ENCODE measurements around the gene MALSU1. TPM values are rescaled to one million over a fixed set of nuclear protein-coding genes. Genes with fewer than 3 reads are reported as not detected.

The MALSU1 gene
- total RNA-seq, 1 donor from 2014 or later = 40.9 TPM

DNA sequence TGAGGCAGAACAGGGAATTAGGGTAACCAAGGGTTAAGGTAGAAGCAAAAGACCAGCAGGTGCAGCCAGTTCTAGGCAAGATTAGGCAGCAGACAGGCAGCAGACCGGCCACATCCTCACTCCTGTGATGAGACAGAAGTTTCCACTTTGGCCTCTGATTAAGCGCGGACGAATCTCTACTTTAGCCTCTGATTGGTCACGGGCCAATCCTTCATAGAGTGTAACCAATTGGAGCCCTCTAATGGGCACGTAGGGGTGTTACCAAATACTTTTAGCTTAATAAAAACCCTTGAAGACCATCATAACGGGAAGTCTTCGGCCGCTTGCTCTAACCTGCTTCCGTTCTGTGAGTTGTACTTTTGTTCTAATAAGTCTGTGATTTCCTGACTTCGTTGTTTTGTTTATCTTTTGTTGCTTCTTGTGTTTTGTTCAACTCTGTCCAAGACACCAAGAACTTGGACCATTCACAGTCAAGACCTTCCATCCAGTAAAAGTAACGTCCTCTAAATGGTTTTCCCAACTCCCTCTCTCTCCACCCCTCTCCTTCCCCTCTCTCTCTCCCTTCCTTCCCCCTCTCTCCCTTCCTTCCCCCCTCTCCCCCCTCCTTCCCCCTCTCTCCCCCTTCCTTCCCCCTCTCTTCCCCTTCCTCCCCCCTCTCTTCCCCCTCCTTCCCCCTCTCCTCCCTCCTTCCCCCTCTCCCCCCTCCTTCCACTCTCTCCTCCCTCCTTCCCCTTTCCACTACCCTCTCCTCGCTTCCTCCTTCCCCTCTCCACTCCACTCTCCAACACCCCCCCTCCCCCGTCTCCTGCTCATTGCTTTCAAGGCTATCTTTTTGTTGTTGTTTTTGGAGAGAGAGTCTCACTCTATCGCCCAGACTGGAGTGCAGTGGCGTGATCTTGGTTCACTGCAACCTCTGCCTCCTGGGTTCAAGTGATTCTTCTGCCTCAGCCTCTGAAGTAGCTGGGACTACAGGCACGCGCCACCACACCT lies 13.2 kb upstream of the MALSU1 start:
- Mint-ChIP-seq H3K36me3 (ENCODE audit: low read depth) (no peaks in the 10 kb centered on the region), H3K4me3 (ENCODE audit: unreplicated experiment) (no peak overlapping the region), H3K27me3 (ENCODE audit: low read depth) (no peaks in the 10 kb centered on the region), H3K4me1 (ENCODE audit: low read depth) (no peaks in the 10 kb centered on the region), H3K9me3 (ENCODE audit: low read depth) (no peaks in the 10 kb centered on the region), H3K27ac (ENCODE audit: unreplicated experiment) (no peak overlapping the region)
- no peak for DNase-seq (ENCODE audit: low spot score)
- TF ChIP-seq, protein P1, sequence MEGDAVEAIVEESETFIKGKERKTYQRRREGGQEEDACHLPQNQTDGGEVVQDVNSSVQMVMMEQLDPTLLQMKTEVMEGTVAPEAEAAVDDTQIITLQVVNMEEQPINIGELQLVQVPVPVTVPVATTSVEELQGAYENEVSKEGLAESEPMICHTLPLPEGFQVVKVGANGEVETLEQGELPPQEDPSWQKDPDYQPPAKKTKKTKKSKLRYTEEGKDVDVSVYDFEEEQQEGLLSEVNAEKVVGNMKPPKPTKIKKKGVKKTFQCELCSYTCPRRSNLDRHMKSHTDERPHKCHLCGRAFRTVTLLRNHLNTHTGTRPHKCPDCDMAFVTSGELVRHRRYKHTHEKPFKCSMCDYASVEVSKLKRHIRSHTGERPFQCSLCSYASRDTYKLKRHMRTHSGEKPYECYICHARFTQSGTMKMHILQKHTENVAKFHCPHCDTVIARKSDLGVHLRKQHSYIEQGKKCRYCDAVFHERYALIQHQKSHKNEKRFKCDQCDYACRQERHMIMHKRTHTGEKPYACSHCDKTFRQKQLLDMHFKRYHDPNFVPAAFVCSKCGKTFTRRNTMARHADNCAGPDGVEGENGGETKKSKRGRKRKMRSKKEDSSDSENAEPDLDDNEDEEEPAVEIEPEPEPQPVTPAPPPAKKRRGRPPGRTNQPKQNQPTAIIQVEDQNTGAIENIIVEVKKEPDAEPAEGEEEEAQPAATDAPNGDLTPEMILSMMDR (IDR thresholded peaks at IDR 0.05) = no peak

DNA sequence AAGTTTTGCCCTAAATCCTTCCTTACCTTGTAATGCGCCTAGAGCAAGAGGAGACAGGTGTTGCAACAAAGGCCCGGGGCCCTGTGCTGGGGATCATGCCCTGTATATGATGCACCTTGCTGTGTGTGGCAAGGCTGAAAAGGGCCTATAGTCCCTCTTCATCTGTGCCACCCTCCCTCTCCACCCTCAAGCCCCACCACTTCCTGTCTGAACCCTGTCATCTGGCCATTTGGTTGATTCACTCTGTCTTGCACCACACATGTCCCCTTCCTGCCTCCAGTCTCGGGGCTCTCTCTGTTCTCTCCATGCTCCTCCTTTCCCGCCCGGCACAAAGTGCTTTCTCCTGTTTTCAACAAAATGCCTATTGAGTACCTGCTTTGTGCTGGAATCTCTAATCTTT lies 11.5 kb upstream of the MALSU1 start:
- no peaks in the 10 kb centered on the region for H3K36me3 Mint-ChIP-seq (ENCODE audit: low read depth)
- H3K4me1 Mint-ChIP-seq (ENCODE audit: low read depth) = no peaks in the 10 kb centered on the region
- TF ChIP-seq, protein P1 (IDR thresholded peaks at IDR 0.05) = no peak
- no peaks in the 10 kb centered on the region for H3K27me3 Mint-ChIP-seq (ENCODE audit: low read depth)
- no peak for DNase-seq (ENCODE audit: low spot score)
- no peaks in the 10 kb centered on the region for H3K9me3 Mint-ChIP-seq (ENCODE audit: low read depth)
- no peak overlapping the region for H3K27ac Mint-ChIP-seq (ENCODE audit: unreplicated experiment)
- no peak overlapping the region for H3K4me3 Mint-ChIP-seq (ENCODE audit: unreplicated experiment)

DNA sequence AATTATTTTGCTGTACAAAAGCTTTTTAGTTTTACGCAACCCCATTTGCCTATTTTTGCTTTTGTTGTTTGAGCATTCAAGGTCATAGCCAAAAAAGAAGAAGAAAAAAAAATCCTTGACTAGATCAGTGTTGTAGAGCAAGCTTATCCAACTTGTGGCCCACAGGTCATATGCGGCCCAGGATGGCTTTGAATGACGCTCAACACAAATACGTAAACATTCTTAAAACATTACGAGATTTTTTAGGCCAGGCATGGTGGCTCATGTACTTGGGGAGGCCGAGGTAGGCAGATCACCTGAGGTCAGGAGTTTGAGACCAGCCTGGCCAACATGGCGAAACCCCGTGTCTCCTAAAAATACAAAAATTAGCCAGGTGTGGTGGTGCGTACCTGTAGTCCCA lies 8.1 kb upstream of the MALSU1 start:
- Mint-ChIP-seq H3K4me1 (ENCODE audit: low read depth) (peaks cover 12% of the 10 kb centered on the region), H3K27ac (ENCODE audit: unreplicated experiment) (no peak overlapping the region), H3K4me3 (ENCODE audit: unreplicated experiment) (no peak overlapping the region), H3K36me3 (ENCODE audit: low read depth) (no peaks in the 10 kb centered on the region), H3K9me3 (ENCODE audit: low read depth) (no peaks in the 10 kb centered on the region), H3K27me3 (ENCODE audit: low read depth) (no peaks in the 10 kb centered on the region)
- TF ChIP-seq, protein P1 (IDR thresholded peaks at IDR 0.05) = no peak
- no peak for DNase-seq (ENCODE audit: low spot score)

DNA sequence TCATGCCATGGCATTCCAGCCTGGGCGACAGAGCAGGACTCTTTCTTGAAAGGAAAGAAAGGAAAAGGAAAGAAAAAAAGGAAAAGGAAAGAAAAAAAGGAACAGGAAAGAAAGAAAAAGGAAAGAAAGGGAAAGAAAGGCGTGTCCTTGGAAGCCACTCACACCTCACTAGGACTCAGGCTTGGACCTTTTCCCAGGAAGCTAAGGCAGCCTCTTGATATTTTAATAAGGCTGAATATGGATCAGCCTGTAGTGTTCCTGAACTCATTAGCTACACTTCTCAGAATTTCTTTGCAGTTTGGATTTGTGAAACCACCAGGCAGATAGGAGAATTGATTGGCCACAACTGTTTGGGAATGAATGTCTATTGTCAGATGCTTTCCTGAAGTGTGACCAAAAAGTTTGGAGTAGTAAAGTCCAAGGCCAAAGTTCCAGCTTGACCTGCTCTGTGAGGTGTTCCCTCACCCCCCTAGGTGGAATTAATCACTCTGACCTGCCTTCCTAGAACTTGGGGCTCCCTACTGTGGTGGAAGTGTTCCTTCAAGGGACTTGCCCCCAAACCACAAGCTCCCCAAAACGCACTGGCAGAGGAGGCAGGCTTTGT lies 7.1 kb upstream of the MALSU1 start:
- Mint-ChIP-seq H3K4me3 (ENCODE audit: unreplicated experiment) (no peak overlapping the region), H3K9me3 (ENCODE audit: low read depth) (no peaks in the 10 kb centered on the region), H3K4me1 (ENCODE audit: low read depth) (peaks cover 13% of the 10 kb centered on the region), H3K27me3 (ENCODE audit: low read depth) (no peaks in the 10 kb centered on the region), H3K27ac (ENCODE audit: unreplicated experiment) (no peak overlapping the region), H3K36me3 (ENCODE audit: low read depth) (no peaks in the 10 kb centered on the region)
- TF ChIP-seq, protein P1 (IDR thresholded peaks at IDR 0.05) = no peak
- DNase-seq (ENCODE audit: low spot score) = no peak

DNA sequence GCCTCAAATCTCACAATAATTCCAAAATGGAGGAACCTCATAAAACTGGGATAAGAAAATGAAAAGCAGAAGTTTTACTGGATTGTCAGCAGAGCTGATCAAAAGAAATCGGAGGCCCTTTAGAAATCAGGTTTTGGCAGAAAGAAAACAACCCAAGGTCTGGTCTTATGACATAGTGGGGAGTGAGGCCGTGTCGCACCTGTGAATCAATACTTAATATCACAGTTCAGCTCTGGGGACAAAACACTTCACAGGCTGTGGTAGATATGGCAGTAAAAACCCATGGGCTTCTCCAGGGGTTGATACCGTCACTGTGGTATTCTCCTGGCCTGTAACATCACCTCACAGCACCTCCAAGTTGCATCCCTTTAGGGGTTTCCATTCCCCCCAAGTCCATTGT lies 6.5 kb upstream of the MALSU1 start:
- Mint-ChIP-seq H3K36me3 (ENCODE audit: low read depth) (no peaks in the 10 kb centered on the region), H3K4me3 (ENCODE audit: unreplicated experiment) (no peak overlapping the region), H3K9me3 (ENCODE audit: low read depth) (no peaks in the 10 kb centered on the region), H3K4me1 (ENCODE audit: low read depth) (peaks cover 14% of the 10 kb centered on the region), H3K27me3 (ENCODE audit: low read depth) (no peaks in the 10 kb centered on the region), H3K27ac (ENCODE audit: unreplicated experiment) (no peak overlapping the region)
- no peak for DNase-seq (ENCODE audit: low spot score)
- TF ChIP-seq, protein P1 (IDR thresholded peaks at IDR 0.05) = no peak

Measured in chondrocyte (in vitro differentiated cells).